Fibroblast of peridontal ligament (primary cell): ENCODE data around the gene CFP.
"Not testable (repeated sequence)": the region's sequence is repeated elsewhere in the genome, so short reads cannot be mapped to it uniquely, and the experiment has no call there.

Experiments used
- DNase-seq: peaks from one replicate; pipeline ENCODE4 v3.0.0-alpha.2; 2010; ENCODE audit errors: extremely low read depth

CFP gene

GRCh38 chrX:47629419-47630200 lies at the start of gene CFP:
Gene CFP, minus strand, starts transcription at chrX:47629930. Its CDS starts 86 bp downstream, at chrX:47629844.
- no peak for DNase-seq

- not testable (repeated sequence) for DNase-seq
Observed at GRCh38 chrX:47675959-47676859, 46.5 kb upstream of the CFP start.

GRCh38 chrX:47674776-47675175 lies 45.0 kb upstream of the CFP start:
- no peak for DNase-seq

- DNase-seq: not testable (repeated sequence)
Observed at GRCh38 chrX:47665797-47666196, 36.1 kb upstream of the CFP start.

GRCh38 chrX:47664737-47665136 lies 35.0 kb upstream of the CFP start:
- no peak for DNase-seq

GRCh38 chrX:47662144-47662657 lies 32.5 kb upstream of the CFP start:
- DNase-seq: peak; percentile 86

- no peak for DNase-seq
Observed at GRCh38 chrX:47661539-47661938, 31.8 kb upstream of the CFP start.

- DNase-seq: no peak
Observed at GRCh38 chrX:47659421-47659726, 29.6 kb upstream of the CFP start.

- peak; percentile 95 for DNase-seq
Observed at GRCh38 chrX:47658684-47659420, 29.1 kb upstream of the CFP start, which contains the start of gene UXT. Gene UXT, minus strand, starts transcription at chrX:47659180. Its CDS starts 253 bp downstream, at chrX:47658927.

- DNase-seq: no peak
Observed at GRCh38 chrX:47658301-47658683, 28.6 kb upstream of the CFP start.

- no peak for DNase-seq
Observed at GRCh38 chrX:47651043-47651905, 21.5 kb upstream of the CFP start.

GRCh38 chrX:47650164-47651042 lies 20.7 kb upstream of the CFP start, which contains the start of gene ELK1:
Gene ELK1, minus strand, starts transcription at chrX:47650563. Its CDS starts 9,122 bp downstream, at chrX:47641441.
- DNase-seq: peak; percentile 97

- DNase-seq: no peak
Observed at GRCh38 chrX:47649781-47650163, 20.0 kb upstream of the CFP start.

- DNase-seq: no peak
Observed at GRCh38 chrX:47649271-47649670, 19.5 kb upstream of the CFP start.

GRCh38 chrX:47648376-47648775 lies 18.6 kb upstream of the CFP start:
- no peak for DNase-seq

- DNase-seq: no peak
Observed at GRCh38 chrX:47646636-47647035, 16.9 kb upstream of the CFP start.

- DNase-seq: no peak
Observed at GRCh38 chrX:47645530-47645929, 15.8 kb upstream of the CFP start.

GRCh38 chrX:47644557-47645091 lies 14.9 kb upstream of the CFP start:
- DNase-seq: peak; percentile 43

GRCh38 chrX:47643926-47644325 lies 14.2 kb upstream of the CFP start:
- DNase-seq: peak; percentile 59

- DNase-seq: no peak
Observed at GRCh38 chrX:47638816-47639215, 9.1 kb upstream of the CFP start.
